MM.1S (cell line): ENCODE data around the gene STRA6.

ENCODE experiments used
- CTCF ChIP-seq: fragments of 300-600 bp; sonication (generic); IDR thresholded peaks from 2 replicates; pipeline ENCODE4 v1.5.1; 2016; ENCODE audit warnings: antibody characterized with exemption, low read length, mixed read lengths
- EZH2 ChIP-seq: fragments of 300-600 bp; sonication (generic); optimal IDR thresholded peaks from 2 replicates; pipeline ENCODE3; 2017; ENCODE audit warnings: low read depth, mild to moderate bottlenecking, antibody characterized with exemption, low read length, mixed read lengths

- no peak for TF ChIP-seq CTCF
- no peak for TF ChIP-seq EZH2
Measured at GRCh38 chr15:74213858-74214284, 11.3 kb upstream of the STRA6 start.
